ENCODE measurements around the gene STK24. TPM values are rescaled to one million over a fixed set of nuclear protein-coding genes. Genes with fewer than 3 reads are reported as not detected.

STK24 gene
- total RNA-seq, 2 donors from 2014 or later = 115 to 125 TPM

DNA sequence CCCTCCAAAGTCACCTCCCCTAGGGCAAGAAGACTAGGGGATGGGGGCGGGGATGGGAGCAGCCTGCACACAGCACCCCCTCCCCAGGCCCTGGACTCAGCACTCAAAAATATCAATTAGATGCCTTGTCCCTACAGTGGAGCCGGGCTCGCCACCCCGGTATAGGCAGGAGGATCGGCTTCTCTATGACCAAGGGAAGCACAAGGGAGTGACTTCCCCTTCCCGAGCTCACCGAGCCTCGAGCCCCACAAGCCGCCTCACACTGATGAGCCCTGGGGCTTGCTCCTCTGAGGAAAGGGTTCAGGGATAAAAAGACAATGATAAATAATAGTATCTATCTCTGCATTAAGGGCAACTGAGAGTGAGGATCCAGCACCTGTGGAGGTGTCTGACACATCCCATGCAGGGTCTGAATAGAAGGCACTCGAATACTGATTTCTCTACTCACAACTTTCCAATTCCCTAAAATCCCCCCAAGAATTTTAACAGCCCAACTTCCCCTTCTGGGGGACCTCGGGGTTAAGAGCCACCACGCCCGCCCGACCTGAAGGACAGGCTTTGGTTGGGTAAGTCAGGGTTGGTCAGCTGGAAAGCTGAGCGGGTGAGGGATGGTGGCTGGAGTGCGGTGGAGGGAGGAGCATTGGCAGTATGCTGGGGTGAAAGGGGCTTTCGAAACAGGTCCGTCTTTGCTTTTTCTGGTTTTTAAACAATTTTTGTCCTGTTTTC, 51.3 kb downstream of the STK24 start:
- no peak overlapping the region for H3K27ac Mint-ChIP-seq
- H3K4me3 Mint-ChIP-seq = no peak overlapping the region
- Histone ChIP-seq H3K4me1 (ENCODE audit: control insufficient read depth, insufficient read depth, low read length) (peaks cover 19% of the 10 kb centered on the region), H3K9me3 (ENCODE audit: control insufficient read depth, low read length) (no peaks in the 10 kb centered on the region), H3K9ac (ENCODE audit: extremely low read depth, low read length, poor library complexity, severe bottlenecking) (no peak overlapping the region), H3K27me3 (ENCODE audit: control insufficient read depth, insufficient read depth, low read length, poor library complexity, severe bottlenecking) (no peaks in the 10 kb centered on the region), H3K27ac (ENCODE audit: low read depth, low read length) (peak overlapping the region; percentile 69), H3K4me3 (ENCODE audit: low read length) (peak overlapping the region; percentile 21), H3K36me3 (ENCODE audit: control insufficient read depth, insufficient read depth, low read length) (no peaks in the 10 kb centered on the region)
- H3K9me3 Mint-ChIP-seq = no peaks in the 10 kb centered on the region
- WGBS, 2 experiments (ENCODE audit: insufficient coverage in 1 of 2, insufficient read length in 1 of 2) = 79 to 82% methylated on average over 3 to 18 of the region's 18 CpGs
- no peaks in the 10 kb centered on the region for H3K36me3 Mint-ChIP-seq (ENCODE audit: low read depth)
- DNase-seq = no peak
- peaks cover 74% of the 10 kb centered on the region for H3K4me1 Mint-ChIP-seq
- TF ChIP-seq, protein P1, sequence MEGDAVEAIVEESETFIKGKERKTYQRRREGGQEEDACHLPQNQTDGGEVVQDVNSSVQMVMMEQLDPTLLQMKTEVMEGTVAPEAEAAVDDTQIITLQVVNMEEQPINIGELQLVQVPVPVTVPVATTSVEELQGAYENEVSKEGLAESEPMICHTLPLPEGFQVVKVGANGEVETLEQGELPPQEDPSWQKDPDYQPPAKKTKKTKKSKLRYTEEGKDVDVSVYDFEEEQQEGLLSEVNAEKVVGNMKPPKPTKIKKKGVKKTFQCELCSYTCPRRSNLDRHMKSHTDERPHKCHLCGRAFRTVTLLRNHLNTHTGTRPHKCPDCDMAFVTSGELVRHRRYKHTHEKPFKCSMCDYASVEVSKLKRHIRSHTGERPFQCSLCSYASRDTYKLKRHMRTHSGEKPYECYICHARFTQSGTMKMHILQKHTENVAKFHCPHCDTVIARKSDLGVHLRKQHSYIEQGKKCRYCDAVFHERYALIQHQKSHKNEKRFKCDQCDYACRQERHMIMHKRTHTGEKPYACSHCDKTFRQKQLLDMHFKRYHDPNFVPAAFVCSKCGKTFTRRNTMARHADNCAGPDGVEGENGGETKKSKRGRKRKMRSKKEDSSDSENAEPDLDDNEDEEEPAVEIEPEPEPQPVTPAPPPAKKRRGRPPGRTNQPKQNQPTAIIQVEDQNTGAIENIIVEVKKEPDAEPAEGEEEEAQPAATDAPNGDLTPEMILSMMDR (conservative IDR thresholded peaks at IDR 0.05) = no peak
- H3K27me3 Mint-ChIP-seq (ENCODE audit: insufficient read depth) = no peaks in the 10 kb centered on the region

DNA sequence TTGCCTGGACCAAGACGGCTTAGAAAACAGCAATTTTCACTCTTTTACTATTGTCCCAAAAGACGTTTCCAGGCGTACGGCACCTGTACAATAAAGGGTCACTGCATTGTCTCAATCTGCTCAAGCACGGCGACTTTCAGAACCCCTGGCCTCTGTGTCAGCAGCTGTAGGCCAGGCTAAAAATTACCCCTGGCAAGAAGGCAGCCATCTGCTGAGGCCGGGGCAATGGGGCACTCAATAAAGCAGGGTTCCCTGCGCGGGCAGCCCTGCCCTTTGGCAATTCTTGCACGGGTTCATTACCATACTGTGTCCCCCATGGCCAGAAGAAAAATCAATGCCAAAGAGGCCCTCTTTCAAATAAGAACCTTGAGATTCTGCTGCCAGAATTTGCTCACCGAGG, 52.1 kb downstream of the STK24 start:
- peaks cover 19% of the 10 kb centered on the region for H3K4me1 ChIP-seq (ENCODE audit: control insufficient read depth, insufficient read depth, low read length)
- no peak overlapping the region for H3K4me3 Mint-ChIP-seq
- H3K27me3 Mint-ChIP-seq (ENCODE audit: insufficient read depth) = no peaks in the 10 kb centered on the region

DNA sequence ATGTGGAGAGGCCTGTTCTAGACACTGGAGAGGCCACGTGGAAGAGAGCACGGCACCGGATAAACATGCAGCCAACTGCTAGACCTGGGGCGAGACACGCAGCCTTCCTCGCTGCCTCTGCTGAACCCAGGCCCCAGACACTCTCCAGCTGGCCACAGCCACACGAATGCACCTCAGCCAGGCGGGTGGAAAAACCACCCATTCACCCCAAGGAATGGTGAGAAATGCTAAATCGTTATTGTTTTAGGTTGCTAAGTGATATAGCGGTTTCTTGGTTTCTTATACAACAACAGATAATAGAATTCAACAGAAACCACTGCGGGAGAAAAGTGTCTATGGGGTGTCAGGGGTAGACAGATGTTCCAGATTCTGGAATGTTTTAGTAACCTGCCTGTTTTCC, 52.5 kb downstream of the STK24 start:
- Mint-ChIP-seq H3K9me3 (no peaks in the 10 kb centered on the region), H3K4me3 (no peak overlapping the region), H3K27ac (peak overlapping the region; percentile 35), H3K4me1 (peaks cover 77% of the 10 kb centered on the region), H3K36me3 (ENCODE audit: low read depth) (no peaks in the 10 kb centered on the region), H3K27me3 (ENCODE audit: insufficient read depth) (no peaks in the 10 kb centered on the region)
- no peak for DNase-seq
- Histone ChIP-seq H3K4me3 (ENCODE audit: low read length) (no peak overlapping the region), H3K27ac (ENCODE audit: low read depth, low read length) (peak overlapping the region; percentile 69), H3K36me3 (ENCODE audit: control insufficient read depth, insufficient read depth, low read length) (no peaks in the 10 kb centered on the region), H3K9me3 (ENCODE audit: control insufficient read depth, low read length) (no peaks in the 10 kb centered on the region), H3K9ac (ENCODE audit: extremely low read depth, low read length, poor library complexity, severe bottlenecking) (no peak overlapping the region), H3K27me3 (ENCODE audit: control insufficient read depth, insufficient read depth, low read length, poor library complexity, severe bottlenecking) (no peaks in the 10 kb centered on the region), H3K4me1 (ENCODE audit: control insufficient read depth, insufficient read depth, low read length) (peaks cover 19% of the 10 kb centered on the region)
- TF ChIP-seq, protein P1 (conservative IDR thresholded peaks at IDR 0.05) = no peak
- 94 to 96% methylated on average over 5 to 11 of the region's 11 CpGs for WGBS, 2 experiments (ENCODE audit: insufficient coverage in 1 of 2, insufficient read length in 1 of 2)

More for the DNA sequence above, 52.1 kb downstream of the STK24 start:
- Mint-ChIP-seq H3K9me3 (no peaks in the 10 kb centered on the region), H3K36me3 (ENCODE audit: low read depth) (no peaks in the 10 kb centered on the region), H3K4me1 (peaks cover 81% of the 10 kb centered on the region), H3K27ac (peak overlapping the region; percentile 35)
- no peak overlapping the region for H3K4me3 ChIP-seq (ENCODE audit: low read length)
- TF ChIP-seq, protein P1 (conservative IDR thresholded peaks at IDR 0.05) = no peak
- H3K9me3 ChIP-seq (ENCODE audit: control insufficient read depth, low read length) = no peaks in the 10 kb centered on the region
- H3K9ac ChIP-seq (ENCODE audit: extremely low read depth, low read length, poor library complexity, severe bottlenecking) = no peak overlapping the region
- WGBS, 2 experiments (ENCODE audit: insufficient coverage in 1 of 2, insufficient read length in 1 of 2) = 92 to 94% methylated on average over 11 of the region's 11 CpGs
- DNase-seq = no peak
- peak overlapping the region; percentile 69 for H3K27ac ChIP-seq (ENCODE audit: low read depth, low read length)
- no peaks in the 10 kb centered on the region for H3K27me3 ChIP-seq (ENCODE audit: control insufficient read depth, insufficient read depth, low read length, poor library complexity, severe bottlenecking)
- no peaks in the 10 kb centered on the region for H3K36me3 ChIP-seq (ENCODE audit: control insufficient read depth, insufficient read depth, low read length)

All from endodermal cell (in vitro differentiated cells).